ENCODE measurements around the gene TPPP2.
A peak's percentile ranks its signal among the peaks of the same experiment; 100 is the strongest.

TPPP2 gene

GRCh38 chr14:20989787-20990600, 40.0 kb upstream of the TPPP2 start, which contains the start of gene METTL17:
Gene METTL17, plus strand, starts transcription at chr14:20989980. Its CDS starts 23 bp downstream, at chr14:20990003.
- TF ChIP-seq ZFX (IDR thresholded peaks at IDR 0.05; ENCODE audit: borderline replicate concordance) (no peak), CTCF (IDR thresholded peaks at IDR 0.05) (peak; percentile 75)

GRCh38 chr14:20996521-20996920, 33.5 kb upstream of the TPPP2 start:
- no peak for TF ChIP-seq CTCF (IDR thresholded peaks at IDR 0.05)
- no peak for TF ChIP-seq ZFX (IDR thresholded peaks at IDR 0.05; ENCODE audit: borderline replicate concordance)
- H3K27ac ChIP-seq: no peak overlapping the region

More at GRCh38 chr14:20989787-20990600, 40.0 kb upstream of the TPPP2 start, which contains the start of gene METTL17:
- H3K27ac ChIP-seq: peak within 1 kb of the TSS; percentile 88

GRCh38 chr14:20997115-20997514, 32.9 kb upstream of the TPPP2 start:
- no peak for TF ChIP-seq ZFX (IDR thresholded peaks at IDR 0.05; ENCODE audit: borderline replicate concordance)
- TF ChIP-seq CTCF (IDR thresholded peaks at IDR 0.05): no peak
- no peak overlapping the region; the same call in 1 of the 2 replicates for H3K27ac ChIP-seq

- TF ChIP-seq ZFX (IDR thresholded peaks at IDR 0.05; ENCODE audit: borderline replicate concordance) (no peak), CTCF (IDR thresholded peaks at IDR 0.05) (no peak)
- no peak overlapping the region; the same call in 1 of the 2 replicates for H3K27ac ChIP-seq
These were observed 32.5 kb upstream of the TPPP2 start for GRCh38 chr14:20997564-20997963.

GRCh38 chr14:20998139-20998538, 31.9 kb upstream of the TPPP2 start:
- TF ChIP-seq CTCF (IDR thresholded peaks at IDR 0.05) (no peak), ZFX (IDR thresholded peaks at IDR 0.05; ENCODE audit: borderline replicate concordance) (no peak)
- H3K27ac ChIP-seq: peak overlapping the region; percentile 52

GRCh38 chr14:20998674-20999366, 31.2 kb upstream of the TPPP2 start, which contains the start of gene SLC39A2:
Gene SLC39A2, plus strand, starts transcription at chr14:20999293. Its CDS starts 154 bp downstream, at chr14:20999447.
- TF ChIP-seq CTCF (IDR thresholded peaks at IDR 0.05) (no peak), ZFX (IDR thresholded peaks at IDR 0.05; ENCODE audit: borderline replicate concordance) (no peak)
- peak within 1 kb of the TSS; percentile 52 for H3K27ac ChIP-seq
